H1 (cell line): ENCODE measurements around the gene CDH2. TPM values are rescaled to one million over a fixed set of nuclear protein-coding genes. Genes with fewer than 3 reads are reported as not detected.

Experiments
- SAP30 ChIP-seq: fragments of 300-600 bp; sonication (generic); IDR thresholded peaks from 2 replicates; pipeline ENCODE4 v1.7.1; 2012; ENCODE audit warnings: low read length, moderate library complexity, mild to moderate bottlenecking, inconsistent platforms; ENCODE audit not compliant: insufficient read depth, insufficient replicate concordance
- polyA plus RNA-seq, 7 experiments: library from polyadenylated mRNA; depleted of rRNA in 3 of 7; stranded (reverse) in 5 of 7; unstranded in 2 of 7; fragments of >200 nt in 5 of 7; fragments of 200-250 nt in 2 of 7; gene quantifications; 1 replicate in 5 of 7; 2 replicates in 1 of 7; 4 replicates in 1 of 7; pipeline versions ENCODE4 v1.2.1 to v1.2.3, GENCODE V29; 2011 to 2013; ENCODE audit warnings: missing spikeins in 2 of 7, mixed read lengths in 2 of 7
- total RNA-seq: library from RNA; stranded (reverse); fragmentation: NEBNext Ultra II Directional; extraction: Animal tissue kit (Norgen Biotek cat#: 25700); gene quantifications from 2 replicates; pipeline ENCODE4 v1.2.1, GENCODE V29; 2021

Gene CDH2
- total and polyA plus RNA-seq, 2 of the 8 experiments (the other 6 are each of a cell fraction or from before 2014, with no cell fraction given), result 15.0 to 56.5 TPM

GRCh38 chr18:27976806-27977408 lies 200.0 kb downstream of the CDH2 start (continued):
- no peak for TF ChIP-seq SAP30
